HS-5 (cell line): ENCODE results near the gene TCERG1L.
"Not testable (repeated sequence)": the region's sequence is repeated elsewhere in the genome, so short reads cannot be mapped to it uniquely, and the experiment has no call there.

Experiments used
- DNase-seq: peaks from one replicate; pipeline ENCODE4 v3.0.0-alpha.2; 2012; ENCODE audit warnings: low read depth

TCERG1L gene

GRCh38 chr10:131162866-131163843 lies 148.4 kb downstream of the TCERG1L start:
- DNase-seq: no peak

GRCh38 chr10:131162211-131162610 lies 149.3 kb downstream of the TCERG1L start:
- no peak for DNase-seq

GRCh38 chr10:131161087-131161486 lies 150.4 kb downstream of the TCERG1L start:
- no peak for DNase-seq

GRCh38 chr10:131160219-131160875 lies 151.2 kb downstream of the TCERG1L start:
- no peak for DNase-seq

GRCh38 chr10:131159771-131160170 lies 151.8 kb downstream of the TCERG1L start:
- no peak for DNase-seq

- DNase-seq: no peak
Observed at GRCh38 chr10:131158695-131159094, 152.8 kb downstream of the TCERG1L start.

- DNase-seq: no peak
Observed at GRCh38 chr10:131157899-131158298, 153.6 kb downstream of the TCERG1L start.

- no peak for DNase-seq
Observed at GRCh38 chr10:131155876-131156230, 155.7 kb downstream of the TCERG1L start.

GRCh38 chr10:131155218-131155875 lies 156.2 kb downstream of the TCERG1L start:
- DNase-seq: no peak

GRCh38 chr10:131154306-131155025 lies 157.1 kb downstream of the TCERG1L start:
- no peak for DNase-seq

GRCh38 chr10:131152456-131152855 lies 159.1 kb downstream of the TCERG1L start:
- not testable (repeated sequence) for DNase-seq

- DNase-seq: no peak
Observed at GRCh38 chr10:131150126-131150525, 161.4 kb downstream of the TCERG1L start.

GRCh38 chr10:131149586-131149985 lies 161.9 kb downstream of the TCERG1L start:
- no peak for DNase-seq

GRCh38 chr10:131149111-131149510 lies 162.4 kb downstream of the TCERG1L start:
- DNase-seq: no peak

GRCh38 chr10:131148270-131148669 lies 163.3 kb downstream of the TCERG1L start:
- DNase-seq: no peak

GRCh38 chr10:131147301-131147975 lies 164.1 kb downstream of the TCERG1L start:
- no peak for DNase-seq

- no peak for DNase-seq
Observed at GRCh38 chr10:131146790-131147189, 164.7 kb downstream of the TCERG1L start.

GRCh38 chr10:131145756-131146155 lies 165.8 kb downstream of the TCERG1L start:
- DNase-seq: no peak

GRCh38 chr10:131144711-131145375 lies 166.7 kb downstream of the TCERG1L start:
- DNase-seq: no peak

- DNase-seq: no peak
Observed at GRCh38 chr10:131144196-131144595, 167.3 kb downstream of the TCERG1L start.
